GM10266 (cell line): ENCODE results near the gene RBM27.
"Not testable (repeated sequence)": the region's sequence is repeated elsewhere in the genome, so short reads cannot be mapped to it uniquely, and the experiment has no call there.

ENCODE experiments used
- DNase-seq: peaks from one replicate; pipeline ENCODE4 v3.0.0; 2012; ENCODE audit errors: extremely low spot score
- TF ChIP-seq, protein P1 (sequence below): IDR thresholded peaks from 2 replicates; pipeline ENCODE4 v1.5.1; 2012; ENCODE audit warnings: mild to moderate bottlenecking, low read depth; ENCODE audit not compliant: control insufficient read depth, insufficient read depth; ENCODE audit errors: missing control alignments

The RBM27 gene

DNA sequence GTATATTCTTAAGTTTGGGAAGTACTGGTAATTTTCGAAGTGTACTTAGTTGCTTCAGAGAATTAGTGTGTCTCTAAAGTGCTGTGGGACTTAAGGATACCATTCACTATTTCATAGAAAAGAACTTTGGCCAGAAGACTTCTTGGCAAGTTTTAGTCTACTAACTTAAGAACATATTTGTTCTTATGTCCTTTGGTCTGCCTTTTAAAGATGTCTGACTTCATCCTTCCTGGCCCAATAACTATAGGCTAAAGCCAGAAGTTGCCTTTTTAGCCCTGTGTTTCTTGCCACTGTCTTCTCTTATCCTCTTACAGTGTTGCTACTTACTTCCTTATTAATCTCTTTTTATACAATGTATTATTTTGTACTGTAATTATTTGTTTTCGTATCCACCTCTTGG, 6.3 kb downstream of the RBM27 start:
- TF ChIP-seq, protein P1, sequence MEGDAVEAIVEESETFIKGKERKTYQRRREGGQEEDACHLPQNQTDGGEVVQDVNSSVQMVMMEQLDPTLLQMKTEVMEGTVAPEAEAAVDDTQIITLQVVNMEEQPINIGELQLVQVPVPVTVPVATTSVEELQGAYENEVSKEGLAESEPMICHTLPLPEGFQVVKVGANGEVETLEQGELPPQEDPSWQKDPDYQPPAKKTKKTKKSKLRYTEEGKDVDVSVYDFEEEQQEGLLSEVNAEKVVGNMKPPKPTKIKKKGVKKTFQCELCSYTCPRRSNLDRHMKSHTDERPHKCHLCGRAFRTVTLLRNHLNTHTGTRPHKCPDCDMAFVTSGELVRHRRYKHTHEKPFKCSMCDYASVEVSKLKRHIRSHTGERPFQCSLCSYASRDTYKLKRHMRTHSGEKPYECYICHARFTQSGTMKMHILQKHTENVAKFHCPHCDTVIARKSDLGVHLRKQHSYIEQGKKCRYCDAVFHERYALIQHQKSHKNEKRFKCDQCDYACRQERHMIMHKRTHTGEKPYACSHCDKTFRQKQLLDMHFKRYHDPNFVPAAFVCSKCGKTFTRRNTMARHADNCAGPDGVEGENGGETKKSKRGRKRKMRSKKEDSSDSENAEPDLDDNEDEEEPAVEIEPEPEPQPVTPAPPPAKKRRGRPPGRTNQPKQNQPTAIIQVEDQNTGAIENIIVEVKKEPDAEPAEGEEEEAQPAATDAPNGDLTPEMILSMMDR, result no peak
- DNase-seq, result no peak

DNA sequence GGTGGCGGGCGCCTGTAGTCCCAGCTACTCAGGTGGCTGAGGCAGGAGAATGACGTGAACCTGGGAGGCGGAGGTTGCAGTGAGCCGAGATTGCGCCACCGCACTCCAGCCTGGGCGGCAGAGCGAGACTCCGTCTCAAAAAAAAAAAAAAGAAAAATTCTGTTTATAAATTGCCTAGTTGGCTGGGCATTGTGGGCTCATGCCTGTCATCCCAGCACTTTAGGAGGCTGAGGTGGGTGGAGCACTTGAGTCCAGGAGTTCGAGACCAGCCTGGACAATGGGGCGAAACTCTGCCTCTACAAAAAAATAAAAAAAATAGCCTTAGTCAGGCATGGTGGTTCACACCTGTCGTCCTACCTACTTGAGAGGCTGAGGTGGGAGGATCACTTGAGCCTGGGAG, 7.4 kb downstream of the RBM27 start:
- not testable (repeated sequence) for DNase-seq

DNA sequence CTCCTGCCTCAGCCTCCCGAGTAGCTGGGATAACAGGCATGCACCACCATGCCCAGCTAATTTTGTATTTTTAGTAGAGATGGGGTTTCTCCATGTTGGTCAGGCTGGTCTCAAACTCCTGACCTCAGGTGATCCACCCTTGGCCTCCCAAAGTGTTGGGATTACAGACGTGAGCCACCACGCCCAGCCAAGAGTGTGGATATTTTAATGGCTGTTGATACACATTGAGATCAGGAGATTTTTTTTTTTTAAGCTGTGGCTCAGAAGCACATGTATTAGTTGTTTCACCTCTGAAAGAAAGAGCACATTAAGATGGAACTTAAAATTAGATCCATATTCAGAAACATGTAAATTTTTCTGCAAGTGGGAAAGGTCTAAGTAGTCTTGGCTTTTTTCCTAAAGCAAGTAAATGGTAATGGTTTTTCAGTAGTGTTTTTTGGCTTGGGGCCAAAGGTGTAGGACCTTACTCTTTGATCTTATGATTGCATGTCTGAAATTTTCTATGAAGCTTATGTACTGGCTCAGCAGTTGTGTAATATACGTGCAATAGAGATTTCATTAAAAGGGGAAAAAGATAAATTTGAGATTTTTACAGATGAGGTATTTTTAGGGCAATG, 9.9 kb downstream of the RBM27 start:
- DNase-seq, result no peak
- TF ChIP-seq, protein P1, result no peak

DNA sequence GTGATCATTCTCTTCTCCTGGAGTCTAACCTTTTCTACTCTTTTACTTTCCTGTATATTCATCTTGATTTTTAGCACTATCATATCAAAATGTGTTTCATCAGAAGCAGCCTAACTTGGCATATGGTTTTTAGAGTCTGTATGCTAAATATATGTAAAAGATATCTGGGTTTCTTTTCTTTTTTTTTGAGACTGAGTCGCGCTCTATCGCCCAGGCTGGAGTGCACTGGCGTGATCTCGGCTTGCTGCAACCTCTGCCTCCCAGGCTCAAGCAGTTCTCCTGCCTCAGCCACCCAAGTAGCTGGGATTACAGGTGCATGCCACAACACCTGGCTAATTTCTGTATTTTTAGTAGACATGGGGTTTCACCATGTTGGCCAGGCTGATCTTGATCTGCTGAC, 11.5 kb downstream of the RBM27 start:
- not testable (repeated sequence) for DNase-seq

DNA sequence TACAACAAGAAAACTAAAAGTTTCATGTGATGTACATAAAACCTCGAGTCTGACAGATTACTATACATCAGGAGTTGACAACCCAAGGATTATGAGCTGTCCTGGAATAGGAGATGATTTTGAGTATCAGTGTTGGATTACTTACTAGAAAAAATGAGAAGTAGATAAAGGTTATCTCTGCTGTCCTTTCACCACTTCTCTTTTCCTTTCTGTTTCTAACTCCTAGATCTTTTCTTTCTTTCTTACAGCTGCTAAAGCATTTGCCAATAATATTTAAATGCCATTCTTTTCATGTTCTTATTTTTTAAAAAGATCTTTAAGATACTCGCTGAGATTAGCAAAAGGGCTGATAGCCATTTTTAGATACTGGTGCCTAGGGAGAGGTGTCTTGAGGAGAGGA, 14.8 kb downstream of the RBM27 start:
- TF ChIP-seq, protein P1, result no peak
- no peak for DNase-seq

DNA sequence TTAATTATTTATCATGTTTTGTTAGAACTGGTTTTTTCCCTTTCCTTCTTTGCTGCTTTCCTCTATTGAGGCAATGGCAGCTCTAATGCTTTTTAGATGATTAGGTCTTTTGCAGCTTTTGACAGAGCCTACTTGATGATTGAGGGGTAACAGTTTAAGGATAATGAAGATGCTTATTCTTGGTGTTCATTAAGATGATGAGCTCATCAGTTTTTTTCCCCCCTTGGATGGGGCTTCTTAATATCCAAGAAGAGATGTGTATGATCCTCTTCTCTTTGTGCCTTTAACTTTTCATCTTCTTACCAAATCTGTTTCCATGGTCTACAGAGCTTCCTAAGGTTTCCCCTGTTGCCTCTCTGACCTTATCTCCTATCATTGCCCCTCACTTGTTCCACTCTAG, 15.8 kb downstream of the RBM27 start:
- TF ChIP-seq, protein P1, result no peak
- no peak for DNase-seq

DNA sequence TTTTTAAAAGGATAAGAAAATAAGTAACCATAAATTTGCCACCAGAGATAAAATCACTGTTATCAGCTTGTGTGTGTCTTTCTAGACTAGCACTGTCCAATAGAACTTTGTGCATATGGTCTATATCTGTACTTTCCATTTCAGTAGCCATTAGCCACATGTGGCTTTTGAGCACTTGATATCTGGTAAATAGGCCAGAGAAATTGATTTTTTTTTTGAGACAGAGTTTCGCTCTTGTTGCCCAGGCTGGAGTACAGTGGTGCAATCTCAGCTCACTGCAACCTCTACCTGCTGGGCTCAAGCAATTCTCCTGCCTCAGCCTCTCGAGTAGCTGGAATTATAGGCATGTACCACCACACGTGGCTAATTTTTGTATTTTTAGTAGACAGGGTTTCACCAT, 17.8 kb downstream of the RBM27 start:
- DNase-seq, result no peak

DNA sequence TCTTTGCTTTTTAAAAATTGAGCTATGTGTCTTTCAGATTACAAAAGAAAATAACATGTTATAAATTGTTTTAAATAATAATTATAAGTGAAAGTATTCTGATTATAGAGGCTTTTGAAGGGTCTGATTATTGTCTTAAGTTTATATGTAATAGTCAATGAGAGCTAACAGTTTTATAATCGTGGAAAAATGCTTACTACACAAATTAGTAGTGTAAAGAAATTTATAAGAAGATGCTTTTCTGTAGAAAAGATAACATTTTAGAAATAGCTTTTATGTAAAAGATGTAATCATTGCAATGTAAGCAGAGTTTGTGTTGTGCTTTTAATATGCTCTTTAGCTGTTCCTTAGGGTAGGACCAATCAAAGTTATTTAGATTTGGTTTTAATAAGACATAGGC, 18.6 kb downstream of the RBM27 start:
- TF ChIP-seq, protein P1, result no peak
- no peak for DNase-seq

More for the DNA sequence above, 17.8 kb downstream of the RBM27 start:
- TF ChIP-seq, protein P1, result no peak
